ENCODE data around the gene FAM187B. TPM values are rescaled to one million over a fixed set of nuclear protein-coding genes. Genes with fewer than 3 reads are reported as not detected.
"Not testable (repeated sequence)": the region's sequence is repeated elsewhere in the genome, so short reads cannot be mapped to it uniquely, and the experiment has no call there.

FAM187B gene
- total RNA-seq, 1 donor from 2014 or later: not detected

DNA sequence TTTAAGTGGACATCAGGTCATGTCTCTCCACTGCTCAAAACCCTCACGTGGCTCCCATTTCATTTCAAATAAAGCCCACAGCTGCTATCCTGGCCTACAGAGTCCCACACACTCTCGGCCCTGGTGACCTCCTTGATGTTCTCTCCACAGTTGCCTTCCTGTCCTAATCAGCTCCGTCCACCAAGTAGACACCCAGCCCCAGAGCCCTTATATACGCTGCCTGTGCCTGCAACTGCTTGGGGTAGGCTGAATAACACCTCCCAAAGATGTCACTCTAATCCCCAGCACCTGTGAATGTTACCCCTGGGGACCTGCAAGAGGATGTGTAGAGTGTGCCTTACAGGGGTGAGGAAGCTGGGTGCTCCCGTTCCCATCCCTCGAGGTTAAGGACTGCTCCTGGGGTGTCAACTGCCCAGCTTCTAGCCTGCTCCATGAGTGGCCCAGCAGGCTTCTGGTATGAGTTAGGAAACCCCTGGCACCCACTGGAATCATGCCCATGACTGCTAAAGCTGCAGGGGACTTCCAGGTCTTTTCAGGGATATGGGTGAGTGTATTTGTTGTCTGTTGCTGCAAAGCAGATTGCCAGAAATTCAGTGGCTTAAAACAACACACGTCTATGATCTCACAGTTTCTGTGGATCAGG, 6.0 kb downstream of the FAM187B start:
- no peak for DNase-seq (ENCODE audit: low spot score in 2 of 2, unreplicated experiment in 2 of 2)
- Mint-ChIP-seq H3K4me3 (no peak overlapping the region), H3K27ac (no peak overlapping the region), H3K9me3 (peaks cover 15% of the 10 kb centered on the region), H3K4me1 (peaks cover 6% of the 10 kb centered on the region), H3K36me3 (no peaks in the 10 kb centered on the region), H3K27me3 (ENCODE audit: low read depth) (no peaks in the 10 kb centered on the region)
- TF ChIP-seq, protein P1, sequence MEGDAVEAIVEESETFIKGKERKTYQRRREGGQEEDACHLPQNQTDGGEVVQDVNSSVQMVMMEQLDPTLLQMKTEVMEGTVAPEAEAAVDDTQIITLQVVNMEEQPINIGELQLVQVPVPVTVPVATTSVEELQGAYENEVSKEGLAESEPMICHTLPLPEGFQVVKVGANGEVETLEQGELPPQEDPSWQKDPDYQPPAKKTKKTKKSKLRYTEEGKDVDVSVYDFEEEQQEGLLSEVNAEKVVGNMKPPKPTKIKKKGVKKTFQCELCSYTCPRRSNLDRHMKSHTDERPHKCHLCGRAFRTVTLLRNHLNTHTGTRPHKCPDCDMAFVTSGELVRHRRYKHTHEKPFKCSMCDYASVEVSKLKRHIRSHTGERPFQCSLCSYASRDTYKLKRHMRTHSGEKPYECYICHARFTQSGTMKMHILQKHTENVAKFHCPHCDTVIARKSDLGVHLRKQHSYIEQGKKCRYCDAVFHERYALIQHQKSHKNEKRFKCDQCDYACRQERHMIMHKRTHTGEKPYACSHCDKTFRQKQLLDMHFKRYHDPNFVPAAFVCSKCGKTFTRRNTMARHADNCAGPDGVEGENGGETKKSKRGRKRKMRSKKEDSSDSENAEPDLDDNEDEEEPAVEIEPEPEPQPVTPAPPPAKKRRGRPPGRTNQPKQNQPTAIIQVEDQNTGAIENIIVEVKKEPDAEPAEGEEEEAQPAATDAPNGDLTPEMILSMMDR (IDR thresholded peaks at IDR 0.05; ENCODE audit: unreplicated experiment): no peak

- H3K4me3 Mint-ChIP-seq; H3K27me3 Mint-ChIP-seq (ENCODE audit: low read depth); H3K4me1 Mint-ChIP-seq; DNase-seq (ENCODE audit: low spot score in 2 of 2, unreplicated experiment in 2 of 2); H3K36me3 Mint-ChIP-seq: not testable (repeated sequence)
- peak overlapping the region; percentile 62 for H3K27ac Mint-ChIP-seq
- H3K9me3 Mint-ChIP-seq: peaks cover 19% of the 10 kb centered on the region
Measured at GRCh38 chr19:35220973-35221590, 7.5 kb downstream of the FAM187B start.

- H3K4me1 Mint-ChIP-seq: peaks cover 6% of the 10 kb centered on the region
- H3K36me3 Mint-ChIP-seq: no peaks in the 10 kb centered on the region
- peak overlapping the region; percentile 62 for H3K27ac Mint-ChIP-seq
- H3K9me3 Mint-ChIP-seq: peaks cover 19% of the 10 kb centered on the region
- TF ChIP-seq, protein P1 (IDR thresholded peaks at IDR 0.05; ENCODE audit: unreplicated experiment): no peak
- no peak overlapping the region for H3K4me3 Mint-ChIP-seq
- DNase-seq (ENCODE audit: low spot score in 2 of 2, unreplicated experiment in 2 of 2): no peak
- no peaks in the 10 kb centered on the region for H3K27me3 Mint-ChIP-seq (ENCODE audit: low read depth)
Measured at GRCh38 chr19:35220315-35220921, 8.1 kb downstream of the FAM187B start.

DNA sequence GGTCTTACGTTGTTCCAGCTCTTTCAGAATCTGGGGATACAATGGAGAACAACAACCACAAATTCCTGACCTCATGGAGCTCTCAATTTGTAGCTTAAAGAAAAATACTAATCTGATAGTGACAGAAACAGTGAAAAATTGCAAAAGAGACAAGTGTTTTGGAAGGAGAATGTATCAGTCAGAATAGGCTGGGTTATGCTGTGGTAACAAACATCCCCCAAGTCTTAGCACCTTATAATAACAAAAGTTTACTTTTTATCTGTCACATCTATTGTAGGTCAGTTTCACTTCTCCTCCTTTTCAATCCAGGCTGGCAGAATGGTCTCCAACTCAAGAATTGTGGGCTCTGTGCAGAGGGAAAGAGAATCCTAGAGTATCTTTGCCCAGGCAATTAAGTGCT, 9.5 kb downstream of the FAM187B start:
- DNase-seq (ENCODE audit: low spot score in 2 of 2, unreplicated experiment in 2 of 2): no peak
- H3K36me3 Mint-ChIP-seq: no peaks in the 10 kb centered on the region
- H3K27me3 Mint-ChIP-seq (ENCODE audit: low read depth): no peaks in the 10 kb centered on the region
- H3K9me3 Mint-ChIP-seq: peaks cover 19% of the 10 kb centered on the region
- H3K27ac Mint-ChIP-seq: no peak overlapping the region
- H3K4me3 Mint-ChIP-seq: no peak overlapping the region
- peaks cover 8% of the 10 kb centered on the region for H3K4me1 Mint-ChIP-seq
- TF ChIP-seq, protein P1 (IDR thresholded peaks at IDR 0.05; ENCODE audit: unreplicated experiment): no peak

GRCh38 chr19:35217649-35217990, 10.9 kb downstream of the FAM187B start:
- peaks cover 14% of the 10 kb centered on the region for H3K9me3 Mint-ChIP-seq
- no peak for DNase-seq (ENCODE audit: low spot score in 2 of 2, unreplicated experiment in 2 of 2)
- TF ChIP-seq, protein P1 (IDR thresholded peaks at IDR 0.05; ENCODE audit: unreplicated experiment): no peak
- H3K4me1 Mint-ChIP-seq: peaks cover 13% of the 10 kb centered on the region
- H3K36me3 Mint-ChIP-seq: no peaks in the 10 kb centered on the region
- H3K27ac Mint-ChIP-seq: no peak overlapping the region
- no peaks in the 10 kb centered on the region for H3K27me3 Mint-ChIP-seq (ENCODE audit: low read depth)
- H3K4me3 Mint-ChIP-seq: no peak overlapping the region
